ENCODE measurements around the gene INSM1. TPM values are rescaled to one million over a fixed set of nuclear protein-coding genes. Genes with fewer than 3 reads are reported as not detected.

Gene INSM1
- total RNA-seq, 1 experiment from 2014 or later, result not detected

- Mint-ChIP-seq H3K27ac (ENCODE audit: unreplicated experiment) (no peak overlapping the region), H3K9me3 (ENCODE audit: low read depth, unreplicated experiment) (no peaks in the 10 kb centered on the region), H3K36me3 (ENCODE audit: insufficient read depth, unreplicated experiment) (no peaks in the 10 kb centered on the region), H3K4me3 (ENCODE audit: low read depth, unreplicated experiment) (no peak overlapping the region), H3K4me1 (ENCODE audit: low read depth, unreplicated experiment) (no peaks in the 10 kb centered on the region), H3K27me3 (ENCODE audit: unreplicated experiment) (peaks cover 21% of the 10 kb centered on the region)
- TF ChIP-seq CTCF (IDR thresholded peaks at IDR 0.05; ENCODE audit: unreplicated experiment), result no peak
- intact Hi-C loops (cut with micrococcal nuclease; ENCODE audit: unreplicated experiment), result loop anchor here (10.0 kb wide), 1 partner anchor 282 kb away; no protein-coding TSS in a partner anchor
- DNase-seq, result no peak
- CTCF ChIA-PET, result no interaction called here
- no TSS peak for BruUV-seq (replicated peaks)
Observed at GRCh38 chr20:20366551-20366875, 1.4 kb upstream of the INSM1 start.

GRCh38 chr20:20366876-20367574, 879 bp upstream of the INSM1 start:
- intact Hi-C loops (cut with micrococcal nuclease; ENCODE audit: unreplicated experiment), result loop anchor here (10.0 kb wide), 1 partner anchor 282 kb away; no protein-coding TSS in a partner anchor
- H3K36me3 Mint-ChIP-seq (ENCODE audit: insufficient read depth, unreplicated experiment), result no peaks in the 10 kb centered on the region
- no peak for TF ChIP-seq CTCF (IDR thresholded peaks at IDR 0.05; ENCODE audit: unreplicated experiment)
- H3K4me1 Mint-ChIP-seq (ENCODE audit: low read depth, unreplicated experiment), result no peaks in the 10 kb centered on the region
- peaks cover 20% of the 10 kb centered on the region for H3K27me3 Mint-ChIP-seq (ENCODE audit: unreplicated experiment)
- H3K9me3 Mint-ChIP-seq (ENCODE audit: low read depth, unreplicated experiment), result no peaks in the 10 kb centered on the region
- DNase-seq, result no peak
- H3K27ac Mint-ChIP-seq (ENCODE audit: unreplicated experiment), result no peak overlapping the region
- no TSS peak for BruUV-seq (replicated peaks)
- CTCF ChIA-PET, result no interaction called here
- H3K4me3 Mint-ChIP-seq (ENCODE audit: low read depth, unreplicated experiment), result no peak overlapping the region

DNA sequence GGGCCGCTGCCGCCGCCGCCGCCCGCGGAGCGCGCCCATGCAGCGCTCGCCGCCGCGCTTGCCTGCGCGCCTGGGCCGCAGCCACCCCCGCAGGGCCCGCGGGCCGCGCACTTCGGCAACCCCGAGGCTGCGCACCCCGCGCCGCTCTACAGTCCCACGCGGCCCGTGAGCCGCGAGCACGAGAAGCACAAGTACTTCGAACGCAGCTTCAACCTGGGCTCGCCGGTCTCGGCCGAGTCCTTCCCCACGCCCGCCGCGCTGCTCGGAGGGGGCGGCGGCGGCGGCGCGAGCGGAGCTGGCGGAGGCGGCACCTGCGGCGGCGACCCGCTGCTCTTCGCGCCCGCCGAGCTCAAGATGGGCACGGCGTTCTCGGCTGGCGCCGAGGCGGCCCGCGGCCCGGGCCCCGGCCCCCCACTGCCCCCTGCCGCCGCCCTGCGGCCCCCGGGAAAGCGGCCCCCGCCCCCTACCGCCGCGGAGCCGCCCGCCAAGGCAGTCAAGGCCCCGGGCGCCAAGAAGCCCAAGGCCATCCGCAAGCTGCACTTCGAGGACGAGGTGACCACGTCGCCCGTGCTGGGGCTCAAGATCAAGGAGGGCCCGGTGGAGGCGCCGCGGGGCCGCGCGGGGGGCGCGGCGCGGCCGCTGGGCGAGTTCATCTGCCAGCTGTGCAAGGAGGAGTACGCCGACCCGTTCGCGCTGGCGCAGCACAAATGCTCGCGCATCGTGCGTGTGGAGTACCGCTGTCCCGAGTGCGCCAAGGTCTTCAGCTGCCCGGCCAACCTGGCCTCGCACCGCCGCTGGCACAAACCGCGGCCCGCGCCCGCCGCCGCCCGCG, 730 bp downstream of the INSM1 start:
- Mint-ChIP-seq H3K9me3 (ENCODE audit: low read depth, unreplicated experiment) (no peaks in the 10 kb centered on the region), H3K27me3 (ENCODE audit: unreplicated experiment) (peaks cover 16% of the 10 kb centered on the region), H3K4me3 (ENCODE audit: low read depth, unreplicated experiment) (no peak overlapping the region), H3K27ac (ENCODE audit: unreplicated experiment) (no peak overlapping the region), H3K36me3 (ENCODE audit: insufficient read depth, unreplicated experiment) (no peaks in the 10 kb centered on the region), H3K4me1 (ENCODE audit: low read depth, unreplicated experiment) (no peaks in the 10 kb centered on the region)
- TF ChIP-seq CTCF (IDR thresholded peaks at IDR 0.05; ENCODE audit: unreplicated experiment), result no peak
- CTCF ChIA-PET, result no interaction called here
- BruUV-seq (replicated peaks), result no TSS peak
- intact Hi-C loops (cut with micrococcal nuclease; ENCODE audit: unreplicated experiment), result loop anchor here (10.0 kb wide), 1 partner anchor 284 kb away; no protein-coding TSS in a partner anchor
- DNase-seq, result no peak

GRCh38 chr20:20369250-20370093, 1.6 kb downstream of the INSM1 start:
- peaks cover 12% of the 10 kb centered on the region for H3K27me3 Mint-ChIP-seq (ENCODE audit: unreplicated experiment)
- peak; percentile 28 for DNase-seq
- no peak overlapping the region for H3K4me3 Mint-ChIP-seq (ENCODE audit: low read depth, unreplicated experiment)
- TF ChIP-seq CTCF (IDR thresholded peaks at IDR 0.05; ENCODE audit: unreplicated experiment), result no peak
- no peak overlapping the region for H3K27ac Mint-ChIP-seq (ENCODE audit: unreplicated experiment)
- no peaks in the 10 kb centered on the region for H3K9me3 Mint-ChIP-seq (ENCODE audit: low read depth, unreplicated experiment)
- BruUV-seq (replicated peaks), result no TSS peak
- H3K36me3 Mint-ChIP-seq (ENCODE audit: insufficient read depth, unreplicated experiment), result no peaks in the 10 kb centered on the region
- H3K4me1 Mint-ChIP-seq (ENCODE audit: low read depth, unreplicated experiment), result no peaks in the 10 kb centered on the region
- CTCF ChIA-PET, result no interaction called here
- intact Hi-C loops (cut with micrococcal nuclease; ENCODE audit: unreplicated experiment), result loop anchor here (10.0 kb wide), 1 partner anchor 285 kb away; no protein-coding TSS in a partner anchor

Data from Calu3 (cell line).